ENCODE results near the gene SLCO4A1. TPM values are rescaled to one million over a fixed set of nuclear protein-coding genes. Genes with fewer than 3 reads are reported as not detected.

Gene SLCO4A1
- total RNA-seq, 1 donor from 2014 or later, result 24.1 TPM

DNA sequence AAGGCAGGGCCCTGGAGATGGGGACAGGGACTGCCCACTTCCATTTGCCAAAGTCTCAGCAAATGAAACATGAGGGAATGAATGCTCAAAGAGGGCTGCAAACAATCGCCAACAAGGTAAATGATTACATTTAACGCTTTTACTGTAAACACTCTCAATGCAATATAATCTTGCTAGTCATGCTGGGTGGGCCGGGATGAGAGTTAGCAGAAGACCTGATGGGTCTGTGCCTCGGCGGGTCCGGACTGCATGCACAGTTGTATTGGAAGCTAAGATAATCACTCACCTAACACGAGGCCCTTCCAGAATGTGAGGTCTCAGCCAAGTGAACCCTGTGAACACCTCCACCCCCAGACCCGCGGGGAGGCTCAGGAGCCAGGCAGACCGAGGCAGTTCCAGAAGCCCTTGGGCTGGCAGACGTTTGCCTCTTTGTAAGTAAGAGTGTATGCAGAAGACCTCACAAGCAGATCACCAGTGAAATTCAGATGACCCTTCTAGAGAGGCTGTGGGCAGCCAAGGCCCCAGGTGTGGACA lies 4.7 kb upstream of the SLCO4A1 start:
- DNase-seq (ENCODE audit: low spot score), result no peak

DNA sequence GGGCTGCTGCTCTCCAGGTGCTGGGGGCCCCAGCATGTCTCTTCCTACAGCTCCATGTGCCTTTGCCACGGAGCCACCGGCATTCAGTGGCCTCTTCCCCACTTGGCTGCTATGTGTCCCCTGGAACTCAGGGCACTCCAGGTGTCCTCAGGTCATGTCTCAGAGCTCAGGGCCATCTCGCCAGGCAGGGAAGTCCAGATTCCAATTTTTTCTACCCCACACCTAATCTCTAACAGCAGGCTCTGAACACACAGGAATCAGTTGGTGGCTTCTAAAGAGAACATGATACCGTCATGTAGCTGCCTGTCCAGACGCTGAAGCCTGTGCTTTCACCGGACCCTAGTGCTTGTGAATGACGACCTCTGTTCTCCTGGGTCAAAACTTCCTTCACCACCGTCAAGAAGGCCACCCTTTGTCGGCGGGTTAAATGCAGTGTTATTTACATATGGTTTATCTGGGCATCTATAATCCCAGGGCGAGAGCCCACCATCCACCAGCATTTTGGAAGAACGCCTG lies 4.2 kb upstream of the SLCO4A1 start:
- DNase-seq (ENCODE audit: low spot score), result no peak

DNA sequence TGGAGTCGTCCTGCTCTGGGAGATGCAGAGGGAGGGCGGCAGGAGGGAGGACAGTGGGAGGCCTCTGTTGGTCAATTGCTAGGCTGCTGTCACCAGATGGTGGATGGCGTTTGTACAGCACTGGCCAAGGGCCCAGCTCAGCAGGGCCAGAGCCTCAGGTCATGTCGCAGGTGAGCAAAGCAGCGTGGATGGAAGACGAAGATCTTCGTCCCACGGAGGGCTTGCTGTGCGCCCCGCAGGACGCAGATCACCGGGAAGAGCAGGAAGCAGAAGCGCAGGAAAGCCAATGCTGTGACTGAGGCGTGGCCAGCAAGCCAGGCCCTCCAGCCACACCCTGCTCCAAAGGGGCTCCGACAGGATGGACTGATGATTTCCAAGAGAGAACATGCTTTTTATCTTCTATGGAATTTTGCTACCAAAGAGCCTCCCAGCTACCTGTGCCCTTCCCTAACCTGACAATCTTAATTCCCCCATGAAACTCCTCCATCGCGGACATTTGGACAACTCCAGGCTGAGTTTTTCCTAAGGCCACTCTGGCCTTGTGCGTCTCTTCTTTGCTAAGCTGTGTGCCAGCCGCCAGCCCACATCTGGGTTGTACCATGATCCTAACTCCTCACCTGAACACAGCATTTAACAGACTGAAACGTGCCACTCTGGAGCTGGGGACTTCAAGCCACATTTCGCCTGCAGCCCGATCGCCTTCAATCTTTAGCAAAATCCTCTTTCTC lies 3.5 kb upstream of the SLCO4A1 start:
- no peak for DNase-seq (ENCODE audit: low spot score)

DNA sequence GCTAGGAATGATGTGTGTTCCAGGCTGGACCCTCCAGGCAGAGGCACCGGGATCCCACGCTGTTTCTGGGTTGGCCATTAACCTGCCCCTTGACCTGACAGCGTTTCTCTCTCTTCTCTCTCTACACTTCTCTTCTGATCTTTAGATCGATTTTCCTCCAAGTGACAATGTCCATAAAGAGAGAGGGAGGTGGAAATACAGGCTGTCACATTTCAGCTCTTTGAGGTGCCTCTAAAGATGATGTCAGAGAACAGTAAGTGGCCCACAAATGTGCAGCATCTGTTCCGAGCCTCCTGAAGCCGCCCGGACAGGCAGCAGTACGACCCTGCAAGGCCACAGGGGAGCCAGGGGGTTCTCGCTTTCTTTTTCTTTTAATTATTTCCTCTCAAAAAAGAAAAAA lies 2.5 kb upstream of the SLCO4A1 start:
- DNase-seq (ENCODE audit: low spot score), result no peak

DNA sequence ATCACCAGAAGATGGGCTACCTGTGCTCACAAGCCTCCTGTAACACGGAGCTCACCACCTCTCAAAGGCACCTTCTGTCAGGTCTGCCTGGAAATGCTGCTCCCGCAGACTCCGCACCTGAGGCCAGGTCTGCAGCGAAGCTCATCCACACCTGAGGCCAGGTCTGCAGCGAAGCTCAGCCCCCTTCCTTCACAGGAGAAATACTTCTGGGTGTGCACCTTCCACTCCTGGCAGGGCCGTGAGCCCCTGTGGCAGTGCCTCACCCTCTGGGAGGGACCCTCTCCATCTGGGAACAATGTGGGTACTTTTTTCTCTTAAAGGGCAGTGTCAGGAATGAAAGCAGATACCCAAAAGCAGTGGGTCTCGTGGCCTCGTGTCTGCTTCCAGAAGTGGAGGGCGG lies 1.4 kb upstream of the SLCO4A1 start:
- no peak for DNase-seq (ENCODE audit: low spot score)

DNA sequence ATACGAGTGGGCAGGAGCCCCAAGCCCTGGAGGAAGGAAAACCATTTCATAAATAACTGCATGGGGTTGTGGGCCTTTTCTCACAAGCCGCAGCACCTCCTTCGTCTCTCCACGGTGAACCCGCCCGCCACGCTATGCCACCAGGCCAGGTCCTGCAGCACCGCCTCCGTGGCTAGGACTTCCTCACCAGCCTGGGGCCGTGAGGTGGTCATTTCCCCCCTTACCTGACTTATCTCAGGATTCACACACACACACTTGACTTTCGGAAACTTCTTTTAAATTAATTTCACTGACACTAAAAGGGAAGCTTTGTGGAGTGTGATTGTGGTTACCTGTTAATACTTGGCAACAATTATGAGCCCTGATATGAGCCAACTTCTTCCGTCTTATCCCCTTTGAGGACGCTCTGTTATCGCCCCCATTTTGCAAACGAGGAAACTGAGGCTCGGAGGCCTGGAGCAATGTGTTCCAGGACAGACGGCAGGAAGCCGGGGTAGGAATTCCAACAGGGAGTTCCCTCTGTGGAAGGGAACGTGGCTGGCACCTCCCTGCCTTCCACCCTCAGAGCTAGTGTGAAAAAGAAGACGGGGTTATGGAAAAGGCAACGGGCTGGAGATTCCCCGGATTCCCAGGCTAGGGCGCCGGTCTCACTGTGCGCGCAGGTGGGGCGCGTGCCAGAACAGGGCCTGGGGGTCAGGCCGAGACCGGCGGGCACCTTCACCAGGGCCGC lies 817 bp upstream of the SLCO4A1 start:
- no peak for DNase-seq (ENCODE audit: low spot score)

DNA sequence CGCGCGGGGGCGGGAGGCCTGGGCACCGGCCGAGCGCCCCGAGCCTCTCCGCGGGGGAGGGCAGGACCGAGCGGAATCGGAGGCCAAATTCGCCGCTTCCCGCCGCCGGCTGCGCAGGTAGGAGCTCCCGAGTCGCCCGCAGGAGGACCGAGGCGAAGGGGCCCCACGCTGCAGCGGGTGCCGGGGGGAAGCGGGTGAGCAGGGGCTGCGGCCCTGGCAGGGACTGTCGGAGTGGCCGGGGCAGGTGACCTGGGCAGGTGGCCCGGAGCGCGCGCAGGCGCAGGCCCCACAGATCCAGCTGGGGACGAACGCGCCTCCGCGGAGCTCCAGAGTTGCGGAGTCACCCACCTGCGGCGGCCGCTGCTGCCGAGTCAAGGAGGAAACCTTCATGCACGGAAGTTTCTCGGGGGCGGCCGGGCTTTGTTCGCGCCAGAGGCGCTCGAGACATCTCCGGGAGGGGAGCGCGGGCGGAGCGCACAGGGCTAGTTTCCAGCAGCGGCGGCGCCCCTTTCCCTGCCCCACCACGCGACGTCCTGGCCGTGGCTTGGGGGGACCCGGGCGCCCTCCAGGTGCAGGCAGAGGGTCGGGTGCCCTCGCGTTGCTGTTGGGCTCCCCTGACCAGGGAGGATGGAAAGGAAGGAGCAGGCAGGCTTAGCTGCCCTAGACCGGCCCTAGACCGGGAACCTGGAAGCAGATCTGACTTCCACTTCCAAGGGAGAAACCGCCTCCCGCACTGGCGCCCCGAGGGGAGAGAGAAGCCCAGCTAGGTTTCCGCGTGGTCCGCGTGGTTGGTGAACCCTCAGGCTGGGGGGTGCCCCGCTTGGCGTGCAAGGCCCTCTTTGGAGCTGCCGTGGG lies 590 bp downstream of the SLCO4A1 start:
- DNase-seq (ENCODE audit: low spot score), result no peak

DNA sequence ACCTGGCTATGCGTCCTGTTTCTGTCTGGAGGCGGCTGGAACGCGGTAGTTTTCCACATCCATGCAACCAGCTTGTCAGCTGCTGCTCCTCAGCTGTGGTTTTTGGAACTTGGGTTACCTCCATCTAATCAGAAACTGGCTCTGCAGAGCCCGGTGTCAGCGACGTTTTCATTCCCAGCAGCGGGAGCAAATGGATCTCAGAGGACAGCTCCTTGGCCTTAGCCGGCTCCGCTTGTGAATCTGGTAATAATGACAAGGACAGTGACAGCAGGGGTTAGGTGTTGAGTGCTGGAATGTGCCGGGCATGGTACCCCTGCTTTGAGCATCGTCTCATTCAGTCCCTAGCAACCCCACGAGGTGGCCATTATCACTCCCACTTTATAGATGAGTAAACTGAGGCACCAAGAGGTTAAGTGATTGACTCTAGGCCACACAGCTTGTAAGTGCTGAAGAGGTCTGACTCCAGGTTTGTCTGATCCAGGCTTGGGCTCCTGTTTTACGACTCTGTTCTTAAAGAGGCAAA lies 1.3 kb downstream of the SLCO4A1 start:
- DNase-seq (ENCODE audit: low spot score), result no peak

DNA sequence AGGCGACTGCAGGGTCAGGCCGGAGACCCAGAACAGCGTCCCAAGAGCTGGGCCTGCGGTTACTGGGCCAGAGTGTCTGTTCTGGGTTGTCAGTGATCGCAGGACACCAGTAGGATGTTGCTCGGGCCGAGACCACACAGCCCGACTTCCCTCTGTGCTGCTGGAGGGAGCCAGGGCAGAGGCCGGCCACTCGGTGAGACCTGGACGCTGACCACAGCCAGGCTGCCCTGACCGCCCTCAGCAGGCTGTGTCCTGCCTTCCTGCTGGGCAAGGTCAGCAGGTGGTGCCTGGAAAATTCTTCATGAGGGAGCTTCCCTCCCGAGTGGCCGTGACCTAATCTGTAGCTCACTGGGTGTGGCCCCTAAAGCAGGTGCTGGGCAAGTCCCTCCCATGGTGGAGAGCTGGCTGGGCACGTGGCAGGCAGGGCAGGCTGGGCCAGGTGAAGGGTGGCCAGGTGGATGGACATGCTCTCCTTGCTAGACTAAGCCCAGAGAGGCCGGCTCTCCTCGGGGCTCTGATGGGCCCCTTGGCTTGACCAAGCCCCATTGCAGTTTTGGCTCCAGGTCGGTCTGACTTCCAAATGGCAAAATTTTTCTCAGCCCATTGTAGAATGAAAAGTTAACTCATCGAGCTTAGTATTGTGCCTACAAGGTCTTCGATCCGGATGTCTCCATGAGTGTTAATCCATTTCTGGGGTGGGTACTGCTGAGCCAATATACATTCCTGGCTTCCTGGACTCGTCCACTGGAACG lies 1.9 kb downstream of the SLCO4A1 start:
- DNase-seq (ENCODE audit: low spot score), result no peak

DNA sequence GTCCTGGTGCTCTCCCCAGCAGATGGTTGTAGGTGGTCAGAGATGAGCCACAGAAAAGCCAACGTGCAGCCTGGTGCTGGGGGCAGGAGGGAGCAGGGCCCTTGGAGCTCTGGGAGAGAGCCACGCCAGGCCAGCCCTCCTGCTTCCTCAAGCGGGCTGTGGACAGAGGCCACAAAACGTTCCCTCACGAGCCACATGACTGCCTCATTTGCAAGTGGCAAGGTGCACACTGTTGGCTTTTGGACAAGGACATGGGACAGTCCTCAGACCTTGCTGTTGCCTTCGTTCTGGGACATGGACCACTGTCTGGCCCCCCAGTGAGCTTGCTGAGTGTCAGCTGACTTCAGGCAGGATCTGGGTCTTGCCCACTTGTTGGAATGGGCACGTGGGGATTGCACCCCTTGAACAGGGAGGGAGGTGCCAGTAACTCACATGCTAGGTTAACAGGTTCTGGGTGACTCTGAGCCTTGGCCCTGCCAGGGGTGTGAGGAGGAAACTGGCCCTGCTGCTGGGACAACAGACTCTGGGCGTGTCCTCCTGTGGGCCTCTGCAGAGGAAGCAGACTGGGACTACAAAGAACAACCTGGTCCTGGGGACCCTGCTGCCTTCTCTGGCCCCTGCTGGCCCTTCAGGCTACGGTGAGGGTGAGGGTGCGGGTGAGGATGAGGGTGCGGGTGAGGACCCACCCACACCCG lies 2.6 kb downstream of the SLCO4A1 start:
- DNase-seq (ENCODE audit: low spot score), result no peak

DNA sequence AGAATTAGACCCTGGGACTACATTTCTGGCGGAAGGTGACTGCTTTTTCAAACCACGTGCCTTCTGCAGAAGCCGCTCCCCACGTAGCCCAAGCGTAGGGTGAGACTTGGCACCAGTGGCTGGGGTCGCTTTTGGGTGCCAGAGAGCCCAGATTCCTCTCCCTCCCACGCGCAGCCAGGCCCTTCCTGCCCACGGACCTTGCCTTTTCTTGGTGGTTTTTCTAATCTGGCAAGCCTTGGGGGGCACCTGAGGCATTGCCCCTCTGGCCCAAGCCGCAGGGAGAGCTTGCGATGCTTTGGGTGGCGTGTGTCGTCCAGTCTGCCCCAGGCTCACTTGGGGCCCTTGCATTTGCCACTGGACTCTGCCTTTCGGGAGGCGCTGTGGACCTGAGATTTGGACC lies 3.3 kb downstream of the SLCO4A1 start:
- DNase-seq (ENCODE audit: low spot score), result no peak

DNA sequence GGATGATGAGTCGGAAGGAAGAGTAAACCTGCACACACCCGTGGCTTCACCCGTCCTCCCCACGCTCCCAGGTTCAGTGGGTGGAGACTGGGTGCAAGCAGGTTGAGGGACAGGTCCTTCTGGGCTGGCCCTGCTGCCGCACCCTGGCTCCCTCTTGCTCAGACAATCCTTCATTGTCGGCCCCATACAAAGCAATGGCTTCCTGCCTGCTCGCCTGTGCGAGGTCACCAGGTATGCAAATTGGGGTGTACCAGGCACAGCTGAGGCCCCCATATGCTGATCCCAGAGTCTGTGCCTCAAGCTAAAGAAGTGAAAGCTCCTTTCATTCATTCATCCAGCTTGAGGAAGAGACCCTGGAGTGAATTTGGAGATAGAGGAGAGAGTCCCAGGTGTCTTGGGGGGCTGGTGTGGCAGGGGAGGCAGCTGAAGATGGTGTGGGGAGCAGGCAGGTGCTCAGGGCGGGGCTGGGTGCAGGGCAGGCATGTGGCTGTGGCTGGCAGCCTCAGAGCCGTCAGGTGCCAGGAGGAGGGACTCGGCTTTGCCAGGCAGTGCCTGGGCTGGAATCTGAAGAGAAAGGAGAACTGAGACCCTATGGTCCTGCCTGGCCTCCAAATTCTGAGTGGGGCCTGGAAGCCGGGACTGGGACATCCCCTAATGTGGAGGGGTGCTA lies 4.7 kb downstream of the SLCO4A1 start:
- DNase-seq (ENCODE audit: low spot score), result no peak

DNA sequence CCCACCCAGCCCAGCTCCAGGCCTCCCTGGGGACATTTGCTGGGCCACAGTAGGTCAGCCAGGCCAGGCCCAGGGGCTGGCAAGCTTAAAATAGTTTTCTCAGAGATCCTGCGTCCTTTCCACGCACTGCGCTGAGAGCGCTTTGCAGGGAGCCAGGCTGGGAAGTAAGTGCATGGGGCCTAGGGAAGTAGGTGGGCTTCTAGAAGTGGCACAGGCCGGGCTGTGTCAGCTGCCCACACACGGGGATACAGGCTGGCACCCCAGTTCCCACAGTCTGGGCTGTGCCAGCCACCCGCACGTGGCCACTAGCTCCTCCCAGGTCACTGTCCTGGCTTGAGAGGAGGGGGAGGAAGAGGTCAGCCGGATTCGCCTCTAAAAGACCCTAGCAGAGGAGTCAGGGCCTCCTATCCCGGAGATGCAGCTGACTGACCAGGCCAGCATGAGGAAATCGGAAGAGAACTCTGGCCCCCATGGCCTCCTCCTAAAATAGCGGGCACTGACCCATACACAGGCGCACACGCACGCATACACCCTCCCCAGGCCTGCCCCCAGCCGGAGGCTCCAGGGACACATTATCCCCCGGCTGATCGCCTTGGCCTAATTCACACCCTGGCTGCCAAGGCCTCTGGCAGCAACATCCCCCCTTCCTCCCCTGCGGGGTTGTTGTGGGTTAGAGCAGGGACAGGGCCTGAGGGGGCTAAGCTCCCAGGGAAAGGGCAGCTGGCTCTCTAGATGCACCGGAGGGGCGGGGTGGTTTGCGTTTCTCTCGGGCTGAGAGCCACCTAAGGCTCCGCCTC lies 5.4 kb downstream of the SLCO4A1 start:
- peak; percentile 56 for DNase-seq (ENCODE audit: low spot score)

DNA sequence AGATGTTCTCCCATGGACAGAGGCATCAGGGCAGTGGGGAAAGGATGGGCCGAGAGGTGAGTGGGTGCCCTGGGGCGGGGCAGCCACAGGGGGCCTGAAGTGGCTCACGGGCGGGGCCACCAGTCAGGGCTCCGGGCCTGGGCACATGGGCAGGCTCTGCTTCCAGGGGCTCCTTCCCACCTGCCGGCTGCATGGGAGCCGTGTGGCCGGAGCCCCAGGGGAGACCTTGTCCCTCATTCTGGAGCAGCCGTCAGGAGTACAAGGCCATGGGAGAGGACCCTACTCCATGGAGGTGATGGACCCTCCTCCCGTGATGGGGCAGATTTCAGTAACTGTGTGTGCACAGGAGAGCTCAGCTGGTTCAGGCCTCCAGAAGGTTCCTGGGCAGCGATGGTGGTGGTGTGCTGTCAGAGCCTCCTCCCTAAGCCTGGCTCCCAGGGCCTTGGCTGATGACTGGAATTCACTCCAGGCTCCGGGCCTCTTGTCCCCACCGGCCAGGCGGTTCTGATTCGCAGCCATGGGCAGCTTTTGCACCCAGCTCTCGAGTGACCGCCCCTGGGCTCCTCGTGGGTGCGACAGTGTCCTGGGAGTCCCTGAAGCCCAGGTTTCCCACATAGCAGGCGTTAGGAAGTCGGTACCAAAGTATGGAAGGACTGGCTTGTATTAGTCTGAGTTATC lies 6.2 kb downstream of the SLCO4A1 start:
- no peak for DNase-seq (ENCODE audit: low spot score)

DNA sequence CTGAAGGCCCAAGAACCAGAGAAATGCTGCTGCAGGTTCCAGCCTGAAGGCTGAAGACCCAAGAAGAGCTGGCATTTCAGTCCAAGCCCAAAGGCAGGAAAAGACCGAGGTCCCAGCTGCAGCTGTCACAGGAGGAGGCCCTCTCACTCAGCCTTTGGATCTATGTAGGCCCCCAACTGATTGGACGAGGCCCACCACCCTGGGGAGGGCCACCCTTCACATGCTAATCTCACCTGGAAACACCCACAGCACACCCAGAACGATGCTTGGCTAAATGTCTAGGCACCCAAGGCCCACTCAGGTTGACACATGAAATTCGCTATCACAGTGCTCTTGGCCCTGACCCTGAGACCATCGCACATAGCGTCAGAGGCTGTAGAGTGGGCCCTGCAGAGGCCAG lies 6.8 kb downstream of the SLCO4A1 start:
- no peak for DNase-seq (ENCODE audit: low spot score)

DNA sequence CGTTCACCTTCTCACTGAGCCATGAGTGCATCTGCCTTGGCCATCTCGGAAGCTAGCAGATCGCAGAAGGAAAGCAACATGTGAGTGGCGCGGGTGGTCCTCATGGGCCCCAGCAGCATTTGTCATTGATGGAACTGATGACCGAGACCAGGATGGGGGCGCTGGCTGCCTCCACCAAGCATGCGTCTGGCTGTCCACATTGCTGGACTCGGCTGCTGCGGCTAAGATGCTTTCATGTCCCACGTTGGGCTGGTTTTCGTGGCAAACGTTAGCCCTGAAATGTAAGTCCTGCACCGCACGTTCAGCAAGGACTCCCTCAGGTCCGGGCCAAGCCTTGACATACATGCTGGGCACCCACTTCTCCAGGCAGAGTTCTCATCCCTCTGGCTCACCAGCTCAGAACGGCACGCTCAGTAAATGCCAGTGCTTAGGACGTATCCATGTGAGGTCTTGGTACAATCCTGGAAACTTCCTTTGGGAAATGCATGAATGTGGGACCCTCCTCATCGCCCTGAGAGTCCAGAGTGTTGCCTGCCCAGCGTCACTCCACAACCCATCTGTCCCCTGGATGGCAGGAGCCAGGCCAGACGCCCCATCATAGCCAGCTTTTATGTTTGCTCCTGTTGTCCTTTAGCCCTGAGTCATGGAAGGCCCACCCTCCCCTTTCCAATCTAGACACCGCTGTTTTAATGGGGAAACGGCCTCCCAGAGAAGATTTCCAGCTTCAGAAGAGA lies 8.4 kb downstream of the SLCO4A1 start:
- DNase-seq (ENCODE audit: low spot score), result no peak

DNA sequence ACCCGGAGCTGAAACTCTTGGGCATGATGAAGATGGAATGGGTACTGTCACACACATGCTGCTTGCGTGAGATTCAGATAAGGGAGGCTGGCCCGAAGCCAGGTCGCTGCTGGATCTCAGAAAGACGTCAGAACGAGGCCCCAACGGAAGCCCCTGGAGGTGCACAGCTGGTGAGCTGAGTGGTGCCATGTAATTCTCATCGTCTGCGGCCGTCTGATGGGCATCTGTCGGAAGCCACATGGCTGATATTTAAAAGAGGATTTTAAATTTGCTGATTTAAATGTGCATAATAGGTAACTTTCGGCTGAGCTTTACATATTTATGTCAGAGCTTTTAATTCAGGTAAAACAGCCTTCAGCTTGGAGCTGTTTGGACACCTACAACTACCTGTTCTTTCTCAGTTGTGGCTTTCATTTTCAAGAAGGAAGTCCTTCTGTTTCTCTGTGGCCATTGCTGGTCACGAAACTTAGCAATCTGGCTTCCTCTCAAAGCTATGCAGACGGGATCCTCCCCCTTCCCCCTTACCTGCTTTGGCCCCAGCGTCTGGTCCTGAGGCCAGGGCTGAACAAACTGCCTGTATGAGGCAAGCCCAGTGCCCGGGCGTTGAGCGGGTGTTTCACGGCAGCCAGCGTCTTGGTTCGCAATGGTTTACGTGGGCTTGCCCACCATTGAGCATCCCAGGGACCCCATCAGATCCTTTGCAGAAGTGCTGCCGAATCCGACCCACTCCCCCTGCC lies 9.2 kb downstream of the SLCO4A1 start:
- DNase-seq (ENCODE audit: low spot score), result peak; percentile 76

Data from umbilical cord (tissue), 2 donors.